ENCODE data around the gene CHPT1. TPM values are rescaled to one million over a fixed set of nuclear protein-coding genes. Genes with fewer than 3 reads are reported as not detected.
A peak's percentile ranks its signal among the peaks of the same experiment; 100 is the strongest.

The CHPT1 gene
- total RNA-seq, 4 donors from 2014 or later, result 32.3 to 67.3 (median 36.1) TPM

GRCh38 chr12:101748907-101749306, 51.5 kb downstream of the CHPT1 start:
- no peaks in the 10 kb centered on the region for H3K27me3 ChIP-seq
- H3K4me1 ChIP-seq, result no peaks in the 10 kb centered on the region
- in situ Hi-C loops (cut with MboI; ENCODE audit: low sequenced_read_pairs in 4 of 4), result no loop called here
- peaks cover 0 to 65% of the 10 kb centered on the region in 2 donors for H3K36me3 ChIP-seq
- H3K9me3 ChIP-seq, result no peaks in the 10 kb centered on the region
- H3K4me3 ChIP-seq, result no peak overlapping the region
- no peak overlapping the region for H3K27ac ChIP-seq
- ATAC-seq, result no peak
- intact Hi-C loops (cut with DNase I; ENCODE audit: low total_unique reads), result no loop called here
- no peak for DNase-seq
- TF ChIP-seq CTCF (IDR thresholded peaks at IDR 0.05 in 4 of 5, conservative IDR thresholded peaks at IDR 0.05 in 1 of 5), result no peak
- TF ChIP-seq POLR2A (IDR thresholded peaks at IDR 0.05), result no peak

GRCh38 chr12:101749657-101750056, 52.2 kb downstream of the CHPT1 start:
- H3K9me3 ChIP-seq, result no peaks in the 10 kb centered on the region
- H3K36me3 ChIP-seq, result peaks cover 0 to 64% of the 10 kb centered on the region in 2 donors
- intact Hi-C loops (cut with DNase I; ENCODE audit: low total_unique reads), result loop anchor here (10.0 kb wide), 1 partner anchor 75 kb away; no protein-coding TSS in a partner anchor
- no peaks in the 10 kb centered on the region for H3K4me1 ChIP-seq
- H3K27ac ChIP-seq, result no peak overlapping the region
- TF ChIP-seq CTCF (IDR thresholded peaks at IDR 0.05 in 4 of 5, conservative IDR thresholded peaks at IDR 0.05 in 1 of 5), result no peak
- TF ChIP-seq POLR2A (IDR thresholded peaks at IDR 0.05), result no peak
- in situ Hi-C loops (cut with MboI; ENCODE audit: low sequenced_read_pairs in 4 of 4), result loop anchor here in 1 of 4 donors (25.0 kb wide), 1 partner anchor 337 kb away; the partner anchor contains the start of gene ARL1
- DNase-seq (no peak), ATAC-seq (no peak)
- H3K27me3 ChIP-seq, result no peaks in the 10 kb centered on the region
- H3K4me3 ChIP-seq, result no peak overlapping the region

GRCh38 chr12:101750152-101750551, 52.7 kb downstream of the CHPT1 start:
- ATAC-seq (no peak), DNase-seq (no peak)
- Histone ChIP-seq H3K27ac (no peak overlapping the region), H3K27me3 (no peaks in the 10 kb centered on the region), H3K4me1 (no peaks in the 10 kb centered on the region), H3K36me3 (peaks cover 0 to 59% of the 10 kb centered on the region in 2 donors), H3K4me3 (no peak overlapping the region), H3K9me3 (no peaks in the 10 kb centered on the region)
- TF ChIP-seq CTCF (IDR thresholded peaks at IDR 0.05 in 4 of 5, conservative IDR thresholded peaks at IDR 0.05 in 1 of 5), result no peak
- TF ChIP-seq POLR2A (IDR thresholded peaks at IDR 0.05), result no peak
- intact Hi-C loops (cut with DNase I; ENCODE audit: low total_unique reads) (loop anchor here (10.0 kb wide), 1 partner anchor 75 kb away; no protein-coding TSS in a partner anchor), in situ Hi-C loops (cut with MboI; ENCODE audit: low sequenced_read_pairs in 4 of 4) (loop anchor here in 1 of 4 donors (25.0 kb wide), 1 partner anchor 338 kb away; the partner anchor contains the start of gene ARL1)

- in situ Hi-C loops (cut with MboI; ENCODE audit: low sequenced_read_pairs in 4 of 4) (loop anchor here in 2 of 4 donors (10.0 to 25.0 kb wide), 2 partner anchors 345 to 347 kb away; partner anchors contain the start of gene ARL1 (in 1 of the 2)), intact Hi-C loops (cut with DNase I; ENCODE audit: low total_unique reads) (loop anchor here (5.0 to 10.0 kb wide), 4 partner anchors 85 to 347 kb away; no protein-coding TSS in a partner anchor)
- no peak for DNase-seq
- H3K27ac ChIP-seq, result no peak overlapping the region
- TF ChIP-seq CTCF (IDR thresholded peaks at IDR 0.05 in 4 of 5, conservative IDR thresholded peaks at IDR 0.05 in 1 of 5) (peak; percentile 30 to 64 (median 47)), POLR2A (IDR thresholded peaks at IDR 0.05) (no peak)
- H3K9me3 ChIP-seq, result no peaks in the 10 kb centered on the region
- H3K36me3 ChIP-seq, result peaks cover 0 to 27% of the 10 kb centered on the region in 2 donors
- ATAC-seq, result peak in 1 of 2 donors; percentile 35
- H3K4me3 ChIP-seq, result no peak overlapping the region
- H3K4me1 ChIP-seq, result no peaks in the 10 kb centered on the region
- H3K27me3 ChIP-seq, result no peaks in the 10 kb centered on the region
These were observed 62.1 kb downstream of the CHPT1 start for GRCh38 chr12:101759396-101760047.

Data from gastrocnemius medialis (tissue), 4 donors.